Measurements from ENCODE around the gene INPP4B.
"Not testable (repeated sequence)": the region's sequence is repeated elsewhere in the genome, so short reads cannot be mapped to it uniquely, and the experiment has no call there.

The INPP4B gene

GRCh38 chr4:142404191-142404611, 441.9 kb downstream of the INPP4B start:
- no peak for DNase-seq

GRCh38 chr4:142402900-142403299, 443.2 kb downstream of the INPP4B start:
- DNase-seq = no peak

- no peak for DNase-seq
Observed at GRCh38 chr4:142402156-142402555, 443.9 kb downstream of the INPP4B start.

GRCh38 chr4:142397364-142397991, 448.6 kb downstream of the INPP4B start:
- DNase-seq = not testable (repeated sequence)

- no peak for DNase-seq
Observed at GRCh38 chr4:142396279-142396678, 449.8 kb downstream of the INPP4B start.

GRCh38 chr4:142393127-142393526, 453.0 kb downstream of the INPP4B start:
- no peak for DNase-seq

GRCh38 chr4:142386856-142387255, 459.2 kb downstream of the INPP4B start:
- no peak for DNase-seq

- DNase-seq = no peak
Observed at GRCh38 chr4:142386449-142386848, 459.7 kb downstream of the INPP4B start.

- DNase-seq = no peak
Observed at GRCh38 chr4:142383800-142384470, 462.2 kb downstream of the INPP4B start.

GRCh38 chr4:142383354-142383753, 462.7 kb downstream of the INPP4B start:
- DNase-seq = no peak

- DNase-seq = no peak
Observed at GRCh38 chr4:142380052-142380602, 466.0 kb downstream of the INPP4B start.

- DNase-seq = no peak
Observed at GRCh38 chr4:142379277-142380051, 466.6 kb downstream of the INPP4B start.

- DNase-seq = no peak
Observed at GRCh38 chr4:142378179-142378578, 467.9 kb downstream of the INPP4B start.

GRCh38 chr4:142377342-142378091, 468.6 kb downstream of the INPP4B start:
- no peak for DNase-seq

- no peak for DNase-seq
Observed at GRCh38 chr4:142376204-142376603, 469.9 kb downstream of the INPP4B start.

GRCh38 chr4:142373610-142374009, 472.5 kb downstream of the INPP4B start:
- DNase-seq = no peak

- no peak for DNase-seq
Observed at GRCh38 chr4:142372530-142373260, 473.4 kb downstream of the INPP4B start.

- DNase-seq = no peak
Observed at GRCh38 chr4:142369141-142369540, 477.0 kb downstream of the INPP4B start.

- no peak for DNase-seq
Observed at GRCh38 chr4:142367418-142368180, 478.5 kb downstream of the INPP4B start.

- no peak for DNase-seq
Observed at GRCh38 chr4:142366769-142367181, 479.3 kb downstream of the INPP4B start.

- DNase-seq = no peak
Observed at GRCh38 chr4:142365391-142365790, 480.7 kb downstream of the INPP4B start.
